ENCODE measurements around the gene VILL.
"Not testable (repeated sequence)": the region's sequence is repeated elsewhere in the genome, so short reads cannot be mapped to it uniquely, and the experiment has no call there.

The VILL gene

GRCh38 chr3:38046027-38046426 lies 55.4 kb downstream of the VILL start:
- H3K36me3 ChIP-seq (ENCODE audit: control insufficient read depth in 5 of 5, insufficient read depth in 5 of 5, low read length in 5 of 5), result no peaks in the 10 kb centered on the region
- peaks cover 0 to 12% (median 0%) of the 10 kb centered on the region in 5 donors for H3K4me1 ChIP-seq (ENCODE audit: control insufficient read depth in 5 of 5, insufficient read depth in 5 of 5, low read length in 5 of 5)
- no peaks in the 10 kb centered on the region for H3K27me3 ChIP-seq (ENCODE audit: control insufficient read depth in 5 of 5, insufficient read depth in 4 of 5, low read length in 5 of 5)
- H3K27ac ChIP-seq (ENCODE audit: low read depth, low read length), result no peak overlapping the region
- H3K9ac ChIP-seq (ENCODE audit: low read length in 5 of 5), result no peak overlapping the region
- H3K9me3 ChIP-seq (ENCODE audit: control insufficient read depth in 5 of 5, low read length in 5 of 5), result no peaks in the 10 kb centered on the region
- no peak overlapping the region for H3K4me3 ChIP-seq (ENCODE audit: low read depth in 1 of 5, low read length in 5 of 5)

- Histone ChIP-seq H3K27me3 (ENCODE audit: control insufficient read depth in 5 of 5, insufficient read depth in 4 of 5, low read length in 5 of 5) (no peaks in the 10 kb centered on the region), H3K9ac (ENCODE audit: low read length in 5 of 5) (no peak overlapping the region), H3K9me3 (ENCODE audit: control insufficient read depth in 5 of 5, low read length in 5 of 5) (no peaks in the 10 kb centered on the region), H3K36me3 (ENCODE audit: control insufficient read depth in 5 of 5, insufficient read depth in 5 of 5, low read length in 5 of 5) (no peaks in the 10 kb centered on the region), H3K4me1 (ENCODE audit: control insufficient read depth in 5 of 5, insufficient read depth in 5 of 5, low read length in 5 of 5) (peaks cover 0 to 12% (median 0%) of the 10 kb centered on the region in 5 donors), H3K4me3 (ENCODE audit: low read depth in 1 of 5, low read length in 5 of 5) (no peak overlapping the region), H3K27ac (ENCODE audit: low read depth, low read length) (no peak overlapping the region)
Observed at GRCh38 chr3:38046821-38047220, 56.2 kb downstream of the VILL start.

GRCh38 chr3:38047896-38048295 lies 57.3 kb downstream of the VILL start:
- Histone ChIP-seq H3K4me1 (ENCODE audit: control insufficient read depth in 5 of 5, insufficient read depth in 5 of 5, low read length in 5 of 5) (peaks cover 0 to 12% (median 0%) of the 10 kb centered on the region in 5 donors), H3K27ac (ENCODE audit: low read depth, low read length) (no peak overlapping the region), H3K27me3 (ENCODE audit: control insufficient read depth in 5 of 5, insufficient read depth in 4 of 5, low read length in 5 of 5) (no peaks in the 10 kb centered on the region), H3K4me3 (ENCODE audit: low read depth in 1 of 5, low read length in 5 of 5) (no peak overlapping the region), H3K9ac (ENCODE audit: low read length in 5 of 5) (no peak overlapping the region), H3K9me3 (ENCODE audit: control insufficient read depth in 5 of 5, low read length in 5 of 5) (no peaks in the 10 kb centered on the region), H3K36me3 (ENCODE audit: control insufficient read depth in 5 of 5, insufficient read depth in 5 of 5, low read length in 5 of 5) (no peaks in the 10 kb centered on the region)

GRCh38 chr3:38049358-38050126 lies 59.0 kb downstream of the VILL start:
- H3K9ac ChIP-seq (ENCODE audit: low read length in 5 of 5), result no peak overlapping the region
- H3K4me3 ChIP-seq (ENCODE audit: low read depth in 1 of 5, low read length in 5 of 5), result no peak overlapping the region
- no peaks in the 10 kb centered on the region for H3K9me3 ChIP-seq (ENCODE audit: control insufficient read depth in 5 of 5, low read length in 5 of 5)
- peaks cover 0 to 12% (median 0%) of the 10 kb centered on the region in 5 donors for H3K4me1 ChIP-seq (ENCODE audit: control insufficient read depth in 5 of 5, insufficient read depth in 5 of 5, low read length in 5 of 5)
- H3K36me3 ChIP-seq (ENCODE audit: control insufficient read depth in 5 of 5, insufficient read depth in 5 of 5, low read length in 5 of 5), result no peaks in the 10 kb centered on the region
- no peaks in the 10 kb centered on the region for H3K27me3 ChIP-seq (ENCODE audit: control insufficient read depth in 5 of 5, insufficient read depth in 4 of 5, low read length in 5 of 5)
- no peak overlapping the region for H3K27ac ChIP-seq (ENCODE audit: low read depth, low read length)

- Histone ChIP-seq H3K4me1 (ENCODE audit: control insufficient read depth in 5 of 5, insufficient read depth in 5 of 5, low read length in 5 of 5) (peaks cover 0 to 12% (median 0%) of the 10 kb centered on the region in 5 donors), H3K36me3 (ENCODE audit: control insufficient read depth in 5 of 5, insufficient read depth in 5 of 5, low read length in 5 of 5) (no peaks in the 10 kb centered on the region), H3K9me3 (ENCODE audit: control insufficient read depth in 5 of 5, low read length in 5 of 5) (no peaks in the 10 kb centered on the region), H3K4me3 (ENCODE audit: low read depth in 1 of 5, low read length in 5 of 5) (no peak overlapping the region), H3K27me3 (ENCODE audit: control insufficient read depth in 5 of 5, insufficient read depth in 4 of 5, low read length in 5 of 5) (no peaks in the 10 kb centered on the region), H3K9ac (ENCODE audit: low read length in 5 of 5) (no peak overlapping the region), H3K27ac (ENCODE audit: low read depth, low read length) (no peak overlapping the region)
Observed at GRCh38 chr3:38051131-38051530, 60.5 kb downstream of the VILL start.

- peaks cover 0 to 12% (median 0%) of the 10 kb centered on the region in 5 donors for H3K4me1 ChIP-seq (ENCODE audit: control insufficient read depth in 5 of 5, insufficient read depth in 5 of 5, low read length in 5 of 5)
- not testable (repeated sequence) for H3K4me3 ChIP-seq (ENCODE audit: low read depth in 1 of 5, low read length in 5 of 5); H3K27ac ChIP-seq (ENCODE audit: low read depth, low read length); H3K27me3 ChIP-seq (ENCODE audit: control insufficient read depth in 5 of 5, insufficient read depth in 4 of 5, low read length in 5 of 5); H3K9ac ChIP-seq (ENCODE audit: low read length in 5 of 5); H3K9me3 ChIP-seq (ENCODE audit: control insufficient read depth in 5 of 5, low read length in 5 of 5); H3K36me3 ChIP-seq (ENCODE audit: control insufficient read depth in 5 of 5, insufficient read depth in 5 of 5, low read length in 5 of 5)
Observed at GRCh38 chr3:38053286-38053685, 62.7 kb downstream of the VILL start.

- not testable (repeated sequence) for H3K36me3 ChIP-seq (ENCODE audit: control insufficient read depth in 5 of 5, insufficient read depth in 5 of 5, low read length in 5 of 5); H3K9me3 ChIP-seq (ENCODE audit: control insufficient read depth in 5 of 5, low read length in 5 of 5); H3K9ac ChIP-seq (ENCODE audit: low read length in 5 of 5); H3K4me3 ChIP-seq (ENCODE audit: low read depth in 1 of 5, low read length in 5 of 5); H3K27me3 ChIP-seq (ENCODE audit: control insufficient read depth in 5 of 5, insufficient read depth in 4 of 5, low read length in 5 of 5); H3K27ac ChIP-seq (ENCODE audit: low read depth, low read length)
- peaks cover 0 to 12% (median 0%) of the 10 kb centered on the region in 5 donors for H3K4me1 ChIP-seq (ENCODE audit: control insufficient read depth in 5 of 5, insufficient read depth in 5 of 5, low read length in 5 of 5)
Observed at GRCh38 chr3:38053813-38054498, 63.4 kb downstream of the VILL start.

- Histone ChIP-seq H3K4me3 (ENCODE audit: low read depth in 1 of 5, low read length in 5 of 5) (no peak overlapping the region), H3K27me3 (ENCODE audit: control insufficient read depth in 5 of 5, insufficient read depth in 4 of 5, low read length in 5 of 5) (no peaks in the 10 kb centered on the region), H3K9ac (ENCODE audit: low read length in 5 of 5) (no peak overlapping the region), H3K27ac (ENCODE audit: low read depth, low read length) (no peak overlapping the region), H3K9me3 (ENCODE audit: control insufficient read depth in 5 of 5, low read length in 5 of 5) (no peaks in the 10 kb centered on the region), H3K36me3 (ENCODE audit: control insufficient read depth in 5 of 5, insufficient read depth in 5 of 5, low read length in 5 of 5) (no peaks in the 10 kb centered on the region), H3K4me1 (ENCODE audit: control insufficient read depth in 5 of 5, insufficient read depth in 5 of 5, low read length in 5 of 5) (peaks cover 0 to 6% (median 0%) of the 10 kb centered on the region in 5 donors)
Observed at GRCh38 chr3:38054499-38055001, 64.0 kb downstream of the VILL start.

All from subcutaneous abdominal adipose tissue (tissue), 5 donors.